ENCODE results near the gene CSTF1.
"Not testable (repeated sequence)": the region's sequence is repeated elsewhere in the genome, so short reads cannot be mapped to it uniquely, and the experiment has no call there.

Gene CSTF1

DNA sequence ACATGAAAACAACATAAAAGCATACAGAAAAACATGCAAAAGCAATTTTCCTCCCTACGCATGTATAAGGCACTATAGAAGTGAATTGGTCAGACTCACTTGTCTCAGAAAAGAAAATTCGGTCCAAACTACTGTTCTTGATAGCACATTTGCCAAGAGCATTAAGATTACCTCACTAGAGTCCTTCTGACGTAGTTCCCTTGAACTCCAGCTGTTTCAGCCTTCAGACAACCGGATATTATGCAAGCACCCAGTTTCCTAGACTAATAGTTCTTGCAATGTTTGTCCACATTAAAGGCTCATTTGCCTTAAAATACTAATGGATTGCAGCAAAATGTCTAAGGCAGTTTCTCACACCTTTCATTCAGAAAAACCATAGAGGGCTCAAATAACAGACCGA, 17.1 kb downstream of the CSTF1 start:
- DNase-seq (no peak), ATAC-seq (no peak)

- DNase-seq (no peak), ATAC-seq (no peak)
These were observed 17.5 kb downstream of the CSTF1 start for GRCh38 chr20:56409956-56410355.

DNA sequence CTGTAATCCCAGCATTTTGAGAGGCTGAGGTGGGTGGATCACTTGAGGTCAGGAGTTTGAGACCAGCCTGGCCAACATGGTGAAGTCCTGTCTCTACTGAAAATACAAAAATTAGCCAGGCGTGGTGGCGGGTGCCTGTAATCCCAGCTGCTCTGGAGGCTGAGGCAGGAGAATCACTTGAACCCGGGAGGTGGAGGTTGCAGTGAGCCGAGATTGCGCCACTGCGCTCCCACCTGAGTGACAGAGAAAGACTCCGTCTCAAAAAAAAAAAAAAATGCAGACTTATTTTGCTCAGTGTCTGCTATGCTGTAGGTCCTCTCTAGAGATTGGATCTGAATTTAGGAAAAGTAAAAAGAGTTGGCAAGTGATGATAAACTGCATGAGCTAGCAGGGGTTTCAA, 18.8 kb downstream of the CSTF1 start:
- not testable (repeated sequence) for ATAC-seq, DNase-seq

DNA sequence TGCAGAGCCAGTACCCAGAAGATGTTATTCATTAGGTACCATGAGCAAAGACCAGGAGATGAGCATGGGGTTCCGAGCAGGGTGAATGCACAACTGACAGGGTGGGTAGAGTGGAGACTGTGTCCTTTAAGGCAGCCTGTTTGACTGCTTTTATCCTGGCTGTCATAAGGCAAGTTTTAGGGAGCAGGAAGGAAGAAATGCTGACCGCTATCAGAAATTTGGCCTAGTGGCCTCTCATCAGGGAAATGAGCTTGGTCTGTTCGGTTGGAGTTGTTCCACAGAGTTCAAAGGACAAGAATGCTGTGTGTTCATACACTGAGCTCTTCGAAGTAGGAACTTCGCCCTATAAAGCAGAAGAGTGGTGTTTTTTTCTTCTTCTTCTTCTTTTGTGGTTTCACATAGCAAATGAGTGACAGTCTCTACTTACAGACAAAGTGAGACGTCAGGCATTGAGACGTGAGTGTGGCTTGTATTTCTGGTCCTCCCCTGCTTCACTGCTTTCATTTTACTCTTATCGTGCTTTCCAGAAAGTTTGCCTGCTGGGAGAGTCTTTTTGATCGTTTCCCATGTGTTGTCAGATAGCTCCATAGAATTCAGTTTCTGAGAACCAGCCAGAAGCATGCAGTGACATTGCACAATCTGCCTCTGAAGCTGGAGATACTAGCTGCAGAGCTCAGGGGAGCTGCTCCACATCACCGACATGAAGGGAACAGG, 19.5 kb downstream of the CSTF1 start, which contains the start of gene CASS4:
Gene CASS4, plus strand, starts transcription at position 502 of the 714 bp plus-strand sequence. Its CDS starts 199 bp downstream, at position 701.
- DNase-seq (peak; percentile 44), ATAC-seq (peak; percentile 62)

DNA sequence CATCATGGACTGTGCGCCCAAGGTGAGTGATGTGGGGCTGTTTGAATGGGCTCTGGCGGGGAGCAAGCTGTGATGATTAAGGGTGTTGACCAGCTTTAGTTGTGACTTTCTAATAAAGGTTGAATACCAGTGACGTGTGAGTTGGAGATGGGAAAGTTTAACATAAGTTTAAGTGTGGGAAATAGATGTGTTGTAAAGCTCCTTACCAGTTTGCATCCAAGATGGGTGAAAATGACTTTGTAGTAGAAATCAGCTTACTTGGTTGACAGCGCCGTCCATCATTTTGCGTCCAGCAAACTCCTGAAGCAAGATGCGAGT, 20.0 kb downstream of the CSTF1 start:
- no peak for DNase-seq

GRCh38 chr20:56412949-56413348, 20.5 kb downstream of the CSTF1 start:
- ATAC-seq = no peak
- DNase-seq = no peak

More for the DNA sequence above, 20.0 kb downstream of the CSTF1 start:
- no peak for ATAC-seq

DNA sequence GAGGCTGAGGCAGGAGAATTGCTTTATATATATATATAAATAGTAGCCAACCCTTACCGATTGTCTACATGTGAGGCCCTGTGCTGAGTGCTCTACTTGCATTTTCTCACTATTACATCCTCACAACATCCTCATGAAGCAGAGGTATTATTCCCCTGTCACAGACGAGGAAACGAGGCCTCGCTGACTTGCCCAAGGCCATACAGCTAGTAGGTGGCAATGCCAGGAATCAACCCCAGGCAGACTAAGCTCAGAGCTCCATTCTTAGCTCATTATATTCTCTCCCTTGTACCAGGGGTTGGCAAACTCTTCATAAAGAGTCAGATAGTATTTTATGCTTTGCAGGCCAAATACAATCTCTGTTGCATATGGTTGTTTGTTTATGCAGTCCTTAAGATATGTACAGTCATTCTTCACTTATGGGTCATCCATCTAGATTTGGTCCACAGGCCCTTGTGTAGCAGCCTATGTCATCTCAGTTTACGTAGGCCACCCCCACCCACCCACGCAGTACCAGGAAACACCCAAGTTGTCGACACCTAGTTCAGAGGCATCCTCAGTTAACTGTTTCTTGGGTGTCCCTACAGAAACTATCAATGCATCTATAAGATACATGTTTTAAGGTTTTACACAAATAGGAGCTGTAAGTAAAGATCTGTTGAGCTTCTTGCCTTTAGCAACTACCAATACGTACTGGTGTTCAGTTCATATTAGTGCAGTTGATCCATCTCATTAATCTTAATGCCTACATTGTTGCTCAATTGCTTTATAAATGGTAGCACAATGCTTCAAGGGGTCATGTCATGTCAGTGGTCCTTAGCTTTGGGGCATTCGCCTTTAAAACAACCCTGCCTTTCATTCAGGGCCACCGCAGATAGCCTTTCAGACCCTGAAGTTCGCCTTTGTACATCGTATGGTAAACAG, 22.7 kb downstream of the CSTF1 start:
- peak; percentile 64 for DNase-seq
- peak; percentile 60 for ATAC-seq

- ATAC-seq (no peak), DNase-seq (no peak)
These were observed 25.0 kb downstream of the CSTF1 start for GRCh38 chr20:56417402-56417801.

DNA sequence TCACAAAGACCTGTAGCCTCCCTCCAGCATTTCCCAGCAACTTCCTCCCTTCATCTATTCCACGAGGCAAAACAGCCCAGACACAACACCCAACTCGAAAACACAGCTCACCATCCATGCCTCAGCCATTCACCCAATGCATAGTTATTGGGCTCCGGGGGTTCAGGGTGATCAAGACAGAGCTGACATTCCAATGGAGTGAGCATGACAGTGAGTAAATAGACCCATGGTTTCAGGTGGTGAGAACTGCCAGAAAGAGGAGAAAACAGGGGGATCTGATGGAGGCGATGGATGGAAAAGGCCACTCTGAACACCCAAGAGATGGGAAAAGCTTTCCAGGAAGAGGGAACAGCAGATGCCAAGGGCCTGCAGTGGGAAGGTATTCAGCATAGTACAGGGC, 25.5 kb downstream of the CSTF1 start:
- DNase-seq = no peak

DNA sequence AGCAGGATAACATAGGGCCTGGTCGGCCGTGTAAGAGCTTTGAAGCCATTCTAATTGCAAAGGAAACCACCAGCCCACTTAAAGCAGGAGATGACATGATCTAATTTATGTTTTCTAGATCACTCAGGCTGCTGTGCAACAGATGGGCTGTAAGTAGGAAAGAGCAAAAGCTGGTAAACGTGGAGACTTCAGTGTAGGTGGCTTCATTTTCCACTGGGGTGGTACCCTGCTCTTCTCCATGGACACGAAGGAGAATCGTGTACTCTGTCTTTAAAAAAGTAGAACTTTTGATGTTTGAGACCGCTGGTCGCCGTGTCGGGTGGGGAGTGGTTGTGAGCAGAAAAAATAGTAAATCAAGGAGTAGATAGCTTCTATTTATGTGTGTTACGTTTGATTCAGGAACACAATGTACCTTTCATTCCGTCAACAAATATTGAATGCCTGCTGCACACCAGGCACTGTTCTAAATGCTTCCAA, 26.0 kb downstream of the CSTF1 start:
- DNase-seq = no peak
- ATAC-seq = peak; percentile 55

More for the DNA sequence above, 25.5 kb downstream of the CSTF1 start:
- ATAC-seq = no peak

GRCh38 chr20:56420028-56420427, 27.6 kb downstream of the CSTF1 start:
- ATAC-seq = no peak
- no peak for DNase-seq

DNA sequence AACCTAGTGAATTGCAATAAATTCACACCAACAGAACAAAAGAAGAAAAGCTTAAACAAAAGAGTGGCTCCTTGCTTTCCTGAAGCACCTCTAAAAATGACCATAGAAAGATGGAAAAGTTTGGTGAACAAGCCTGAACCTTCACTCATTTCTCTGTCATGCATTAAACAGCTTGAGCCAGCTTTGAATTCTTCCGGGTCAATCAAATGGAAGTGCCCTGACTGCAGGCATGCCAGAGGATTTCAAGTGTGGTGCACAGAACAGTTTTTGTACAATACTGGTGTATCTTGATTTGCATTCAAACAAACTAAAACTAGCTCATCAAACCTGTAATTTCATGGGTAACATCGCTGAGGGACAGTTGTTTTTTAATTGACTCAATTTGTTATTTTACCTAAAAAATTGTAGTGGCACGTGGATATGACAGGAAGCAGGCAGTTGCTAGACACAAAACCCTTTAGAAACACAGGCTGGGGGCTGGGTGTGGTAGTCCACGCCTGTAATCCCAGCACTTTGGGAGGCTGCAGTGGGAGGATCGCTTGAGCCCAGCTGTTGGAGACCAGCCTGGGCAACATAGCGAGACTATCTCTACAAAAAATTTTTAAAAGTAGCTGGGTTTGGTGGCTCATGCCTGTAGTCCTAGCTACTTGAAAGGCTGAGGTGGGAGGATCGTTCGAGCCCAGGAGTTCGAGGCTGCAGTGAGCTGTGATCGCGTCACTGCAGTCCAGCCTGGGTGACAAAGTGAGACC, 28.7 kb downstream of the CSTF1 start:
- no peak for ATAC-seq
- no peak for DNase-seq

DNA sequence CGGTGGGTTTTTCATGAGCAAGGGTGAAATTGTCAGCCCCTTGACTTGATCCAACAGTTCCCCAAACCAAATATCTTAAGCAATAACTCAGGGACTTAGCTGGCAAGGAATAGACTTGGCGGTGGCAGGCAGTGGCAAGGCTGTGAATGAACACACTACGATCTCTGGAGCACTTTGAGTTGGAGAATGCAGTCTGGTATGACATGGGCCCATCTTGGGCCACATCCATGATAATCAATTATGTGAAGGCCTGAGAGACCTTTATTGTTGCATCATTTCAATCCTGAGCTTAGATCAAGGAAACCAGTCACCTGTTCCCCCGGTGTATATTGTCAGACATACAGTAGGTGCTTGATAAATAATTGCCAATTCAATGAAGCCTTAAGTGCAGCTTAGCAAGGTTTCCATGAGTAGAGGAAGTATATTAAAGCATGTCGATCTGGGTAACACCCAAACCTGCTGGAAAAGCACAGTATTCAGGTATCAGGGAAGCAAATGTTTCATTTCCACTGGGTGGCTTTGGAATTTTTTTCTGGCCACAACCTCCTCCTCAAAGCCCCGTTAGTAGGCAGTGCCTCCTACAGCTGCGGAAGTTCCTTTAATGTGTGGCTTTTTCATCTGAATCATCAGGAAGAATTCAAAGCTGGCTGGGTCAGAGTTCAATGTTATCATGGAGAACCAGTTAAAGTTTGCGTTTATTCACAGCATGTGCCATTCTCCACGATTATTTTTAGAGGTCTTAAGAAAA, 29.8 kb downstream of the CSTF1 start:
- ATAC-seq (peak; percentile 16), DNase-seq (no peak)

DNA sequence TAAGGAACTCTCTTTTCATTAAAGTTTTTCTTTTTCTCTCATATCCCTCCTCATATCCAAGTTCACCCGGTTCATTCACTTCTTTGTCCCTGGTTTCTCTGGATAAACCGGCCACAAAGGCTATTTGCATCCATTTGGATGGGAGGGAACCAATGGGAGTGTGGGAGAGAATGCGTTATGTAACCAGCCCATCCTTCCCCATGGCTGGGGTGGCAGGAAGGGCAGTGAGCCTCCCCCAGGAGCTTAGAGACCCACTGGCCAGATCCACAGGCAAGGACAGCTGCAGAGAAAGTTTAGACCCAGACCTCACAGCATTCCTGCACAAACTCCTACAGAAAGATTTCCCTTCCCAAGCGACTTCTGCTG, 30.4 kb downstream of the CSTF1 start:
- no peak for DNase-seq
- ATAC-seq = no peak

GRCh38 chr20:56423211-56423610, 30.8 kb downstream of the CSTF1 start:
- no peak for DNase-seq
- no peak for ATAC-seq

- DNase-seq (no peak), ATAC-seq (no peak)
These were observed 31.4 kb downstream of the CSTF1 start for GRCh38 chr20:56423886-56424285.

GRCh38 chr20:56424931-56425330, 32.5 kb downstream of the CSTF1 start:
- DNase-seq = no peak
- ATAC-seq = no peak

DNA sequence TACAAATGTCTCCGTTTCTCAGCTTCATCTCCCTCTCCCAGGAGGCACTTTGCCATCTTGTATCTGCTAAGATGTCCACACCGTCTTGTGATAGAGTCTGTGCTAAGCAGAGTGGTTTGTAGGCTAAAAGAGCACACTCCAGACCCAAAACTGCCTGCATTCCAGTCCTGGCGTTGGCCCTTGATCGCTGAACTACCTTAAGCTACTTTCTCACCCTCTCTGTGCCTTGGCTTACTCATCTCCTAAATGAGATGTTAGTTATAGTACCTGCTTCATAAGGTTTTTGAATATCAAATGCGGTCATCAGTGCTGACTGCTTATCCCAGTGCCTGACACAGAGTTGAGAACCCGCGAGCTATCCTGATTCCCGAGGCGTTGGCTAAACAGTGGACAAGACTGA, 33.6 kb downstream of the CSTF1 start:
- DNase-seq (no peak), ATAC-seq (no peak)

DNA sequence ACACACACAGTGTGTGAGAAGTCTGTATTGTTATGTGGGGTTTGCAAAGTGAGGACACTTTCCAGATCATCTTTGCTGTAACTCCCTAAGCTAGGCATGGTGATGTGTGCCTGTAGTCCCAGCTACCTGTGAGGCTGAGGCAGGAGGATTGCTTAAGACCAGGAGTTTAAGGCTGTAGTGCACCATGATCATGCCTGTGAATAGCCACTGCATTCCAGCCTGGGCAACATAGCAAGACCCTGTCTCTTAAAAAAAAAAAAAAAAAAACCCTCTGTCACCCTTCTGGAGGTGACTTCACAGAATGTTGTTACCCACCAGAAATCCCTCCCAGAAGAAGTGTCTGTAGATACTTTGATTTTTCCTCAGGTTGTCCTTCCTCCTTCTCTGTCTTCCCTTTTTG, 34.5 kb downstream of the CSTF1 start:
- ATAC-seq = no peak

GRCh38 chr20:56427797-56428196, 35.4 kb downstream of the CSTF1 start:
- ATAC-seq = no peak
- no peak for DNase-seq

More for the DNA sequence above, 34.5 kb downstream of the CSTF1 start:
- no peak for DNase-seq

DNA sequence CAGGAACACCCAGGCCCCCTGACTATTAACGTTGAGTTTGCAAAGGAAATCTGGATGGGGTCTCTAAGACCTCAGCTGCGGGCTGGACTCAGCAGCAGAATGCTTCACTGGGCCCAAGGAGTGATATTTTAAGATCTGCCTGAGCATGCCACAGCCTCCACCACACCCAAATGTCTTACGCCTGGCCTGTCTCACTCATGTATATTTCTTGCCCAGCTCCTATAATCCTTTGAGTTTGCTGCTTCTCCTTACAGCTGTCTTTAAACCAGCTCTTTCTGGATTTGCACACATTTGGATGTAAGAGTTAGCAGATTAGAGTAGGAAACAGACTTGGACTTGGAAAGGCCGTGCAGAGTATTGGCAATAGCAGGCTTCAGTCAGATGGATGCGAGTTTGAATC, 36.0 kb downstream of the CSTF1 start:
- DNase-seq = no peak
- ATAC-seq = no peak

DNA sequence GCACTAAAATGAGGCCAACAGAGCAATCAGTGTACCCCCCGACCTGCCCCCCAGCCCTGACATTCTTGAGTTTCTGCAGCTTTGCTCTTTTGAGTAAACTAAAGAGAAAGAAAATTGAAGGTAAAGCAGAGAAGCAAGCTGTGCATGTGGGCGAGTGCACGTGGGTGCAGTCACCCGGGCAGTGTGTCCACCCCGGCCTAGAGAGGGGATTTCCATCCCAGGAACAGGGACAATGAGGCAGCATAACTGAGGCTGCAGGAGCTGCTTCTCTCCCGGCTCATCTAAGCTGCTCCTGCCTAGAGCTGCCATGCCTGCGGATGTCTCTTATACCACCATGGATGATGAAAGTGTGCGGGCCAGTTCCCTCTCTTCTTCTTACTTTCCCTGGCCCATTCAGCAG, 36.4 kb downstream of the CSTF1 start:
- ATAC-seq (no peak), DNase-seq (no peak)

Measured in stimulated activated naive CD8-positive, alpha-beta T cell treated with anti-CD3 and anti-CD28 coated beads, Interleukin-15, Interleukin-2, amounts not matched to agents 100 U/mL and 50 U/mL, for 24 hours (primary cell).